NCI-H2171 (cell line): Measurements from ENCODE around the gene CHM.
"Not testable (repeated sequence)": the region's sequence is repeated elsewhere in the genome, so short reads cannot be mapped to it uniquely, and the experiment has no call there.

Experiments used
- DNase-seq: peaks from one replicate; lab custom pipeline; 2025; lab: John Stamatoyannopoulos, UW

CHM gene

GRCh38 chrX:85995641-85996040 is 51.7 kb downstream of the CHM start:
- no peak for DNase-seq

GRCh38 chrX:85994797-85995196 is 52.6 kb downstream of the CHM start:
- DNase-seq = no peak

- DNase-seq = no peak
Observed at GRCh38 chrX:85994228-85994627, 53.1 kb downstream of the CHM start.

GRCh38 chrX:85993539-85994197 is 53.7 kb downstream of the CHM start:
- DNase-seq = no peak

GRCh38 chrX:85992811-85993229 is 54.5 kb downstream of the CHM start:
- no peak for DNase-seq

- DNase-seq = no peak
Observed at GRCh38 chrX:85988353-85988752, 59.0 kb downstream of the CHM start.

GRCh38 chrX:85980286-85980685 is 67.1 kb downstream of the CHM start:
- no peak for DNase-seq

- no peak for DNase-seq
Observed at GRCh38 chrX:85977218-85977617, 70.1 kb downstream of the CHM start.

- DNase-seq = not testable (repeated sequence)
Observed at GRCh38 chrX:85972351-85972750, 75.0 kb downstream of the CHM start.

GRCh38 chrX:85964744-85965143 is 82.6 kb downstream of the CHM start:
- no peak for DNase-seq

GRCh38 chrX:85963736-85964135 is 83.6 kb downstream of the CHM start:
- DNase-seq = no peak

GRCh38 chrX:85955510-85955909 is 91.8 kb downstream of the CHM start:
- no peak for DNase-seq

GRCh38 chrX:85944751-85945150 is 102.6 kb downstream of the CHM start:
- not testable (repeated sequence) for DNase-seq

GRCh38 chrX:85941275-85941674 is 106.1 kb downstream of the CHM start:
- no peak for DNase-seq

- not testable (repeated sequence) for DNase-seq
Observed at GRCh38 chrX:85939942-85940341, 107.4 kb downstream of the CHM start.

- not testable (repeated sequence) for DNase-seq
Observed at GRCh38 chrX:85934399-85934798, 113.0 kb downstream of the CHM start.

- DNase-seq = no peak
Observed at GRCh38 chrX:85930099-85930498, 117.3 kb downstream of the CHM start.

GRCh38 chrX:85928606-85929005 is 118.8 kb downstream of the CHM start:
- DNase-seq = no peak

- no peak for DNase-seq
Observed at GRCh38 chrX:85927740-85928139, 119.6 kb downstream of the CHM start.

- no peak for DNase-seq
Observed at GRCh38 chrX:85922821-85923220, 124.5 kb downstream of the CHM start.

GRCh38 chrX:85916656-85917280 is 130.6 kb downstream of the CHM start:
- DNase-seq = not testable (repeated sequence)

- DNase-seq = no peak
Observed at GRCh38 chrX:85914431-85914830, 132.9 kb downstream of the CHM start.

GRCh38 chrX:85907316-85907715 is 140.0 kb downstream of the CHM start:
- no peak for DNase-seq

GRCh38 chrX:85906399-85906798 is 141.0 kb downstream of the CHM start:
- DNase-seq = no peak
